G401.6 (cell line): ENCODE results near the gene TICAM2.
A peak's percentile ranks its signal among the peaks of the same experiment; 100 is the strongest.

Experiments used
- FAIRE-seq: peaks from 2 replicates; lab custom pipeline; 2012; peaks lifted over from hg19 to GRCh38; lab: Jason Lieb, UNC

Gene TICAM2

GRCh38 chr5:115531787-115532367 lies 70.4 kb downstream of the TICAM2 start:
- FAIRE-seq, result peak; percentile 45

GRCh38 chr5:115531380-115531779 lies 70.9 kb downstream of the TICAM2 start:
- no peak for FAIRE-seq

- no peak for FAIRE-seq
These were observed 71.9 kb downstream of the TICAM2 start for GRCh38 chr5:115530426-115530825.
